ENCODE data around the gene GREM2. TPM values are rescaled to one million over a fixed set of nuclear protein-coding genes. Genes with fewer than 3 reads are reported as not detected.

The GREM2 gene
- total RNA-seq, 1 experiment from 2014 or later = 0.15 TPM

DNA sequence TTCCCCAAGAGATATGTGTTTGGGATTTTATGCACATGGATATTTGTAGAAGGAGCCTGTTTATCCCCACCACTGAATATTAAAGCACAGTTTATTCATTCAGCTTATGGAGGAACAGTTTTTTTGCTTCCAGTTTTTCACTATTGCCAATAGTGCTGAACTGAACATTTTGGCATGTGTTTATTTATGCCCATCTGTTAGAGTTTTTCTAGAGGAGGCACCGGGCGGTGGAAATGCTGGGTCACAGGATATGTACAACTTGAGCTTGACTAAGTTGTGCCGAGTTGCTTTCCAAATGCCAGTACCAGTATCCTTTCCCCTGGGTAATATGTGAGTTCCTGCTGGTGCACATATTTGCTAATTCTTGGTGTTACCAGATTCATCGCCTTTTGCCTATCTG is 111.3 kb downstream of the GREM2 start:
- DNase-seq (ENCODE audit: low read depth) = no peak

DNA sequence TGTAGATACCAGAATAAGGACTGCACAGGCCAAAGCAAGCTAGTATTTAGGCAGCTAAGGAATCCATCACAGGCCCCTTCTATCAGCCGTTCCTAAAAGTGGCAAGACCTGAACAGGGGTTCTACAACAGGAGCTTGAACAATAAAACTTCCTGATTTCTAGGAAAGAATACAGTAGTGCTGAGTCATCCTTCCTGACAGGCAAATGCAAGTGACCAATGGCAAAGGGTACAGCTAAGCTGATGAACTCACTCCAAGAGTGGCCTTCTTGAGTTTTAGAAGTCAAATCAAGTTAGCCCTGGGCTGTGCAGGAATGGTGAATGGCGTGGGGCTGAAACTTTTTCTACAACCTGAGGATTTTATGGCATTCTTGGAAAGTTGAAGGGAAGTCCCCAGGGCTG is 112.9 kb downstream of the GREM2 start:
- peak; percentile 81 for DNase-seq (ENCODE audit: low read depth)

DNA sequence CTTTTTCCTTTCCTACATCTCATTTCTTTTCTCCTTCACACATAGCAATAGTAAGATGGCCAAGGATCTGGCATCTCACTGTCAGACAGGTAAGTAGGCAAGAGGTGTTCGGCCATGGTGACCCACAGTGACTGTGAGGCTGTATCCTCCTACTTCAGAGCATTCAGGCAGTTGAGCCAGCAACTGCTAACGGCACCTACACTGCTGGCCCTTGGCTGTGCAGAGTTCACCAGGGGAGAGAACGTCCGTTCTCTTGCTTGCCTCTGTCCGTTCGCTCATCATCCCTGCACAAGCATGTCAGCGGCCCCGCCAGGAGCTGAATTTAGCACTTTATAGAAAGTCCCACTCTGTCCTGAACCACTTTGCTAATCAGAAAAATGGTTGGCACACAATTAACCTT is 113.6 kb downstream of the GREM2 start:
- DNase-seq (ENCODE audit: low read depth) = no peak

DNA sequence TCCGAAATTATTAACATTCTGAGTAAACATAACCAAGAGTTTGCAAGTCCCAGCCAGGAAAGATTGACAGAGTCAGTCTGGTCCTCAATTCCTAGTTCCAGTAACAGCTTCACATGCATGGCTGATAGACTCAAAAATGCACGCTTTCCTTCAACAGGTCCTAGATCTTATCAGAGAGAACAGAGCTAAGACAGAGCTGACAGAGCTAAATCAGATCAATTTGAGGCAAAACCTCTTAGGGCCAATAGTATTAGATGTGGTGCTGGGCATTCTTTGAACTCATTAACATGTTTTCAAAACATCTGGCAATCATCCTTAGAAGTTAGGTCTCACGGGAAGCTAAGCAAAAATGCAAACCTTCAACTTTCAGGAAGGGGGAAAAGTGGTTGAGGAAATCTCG is 114.0 kb downstream of the GREM2 start:
- DNase-seq (ENCODE audit: low read depth) = no peak

DNA sequence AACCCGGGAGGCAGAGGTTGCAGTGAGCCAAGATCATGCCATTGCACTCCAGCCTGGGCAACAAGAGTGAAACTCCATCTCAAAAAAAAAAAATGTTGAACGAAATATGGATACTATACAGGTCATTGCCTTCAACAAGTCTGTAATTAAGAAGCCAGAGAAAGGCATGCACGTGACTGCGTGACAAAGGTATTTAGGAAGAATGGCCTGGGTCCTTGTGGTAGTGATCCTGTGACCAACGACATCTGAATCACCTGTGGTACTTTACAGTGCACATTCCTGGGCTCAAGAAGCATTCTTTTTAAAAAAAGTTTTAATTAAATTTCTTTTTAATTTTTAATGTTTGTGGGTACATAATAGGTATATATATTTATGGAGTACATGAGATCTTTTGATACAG is 115.0 kb downstream of the GREM2 start:
- DNase-seq (ENCODE audit: low read depth) = peak; percentile 63

DNA sequence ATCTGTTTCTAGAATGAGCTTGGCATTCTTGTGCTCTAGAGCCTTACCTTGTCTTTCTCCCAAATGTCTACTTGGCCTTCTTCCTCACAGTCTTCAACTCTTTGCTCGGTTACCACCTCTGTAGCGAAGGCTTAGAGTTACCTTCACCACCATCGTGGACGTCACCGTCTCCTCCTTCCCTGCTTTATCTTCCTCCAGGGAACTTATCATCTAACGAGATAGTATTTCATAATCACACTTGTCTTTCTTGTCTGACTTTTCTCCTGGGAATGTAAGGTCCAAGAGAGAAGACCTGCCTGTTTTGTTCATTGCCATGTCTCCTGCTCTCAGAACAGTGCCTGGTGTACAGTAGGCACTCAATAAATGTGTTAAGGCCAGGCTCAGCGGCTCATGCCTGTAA is 115.6 kb downstream of the GREM2 start:
- DNase-seq (ENCODE audit: low read depth) = no peak

DNA sequence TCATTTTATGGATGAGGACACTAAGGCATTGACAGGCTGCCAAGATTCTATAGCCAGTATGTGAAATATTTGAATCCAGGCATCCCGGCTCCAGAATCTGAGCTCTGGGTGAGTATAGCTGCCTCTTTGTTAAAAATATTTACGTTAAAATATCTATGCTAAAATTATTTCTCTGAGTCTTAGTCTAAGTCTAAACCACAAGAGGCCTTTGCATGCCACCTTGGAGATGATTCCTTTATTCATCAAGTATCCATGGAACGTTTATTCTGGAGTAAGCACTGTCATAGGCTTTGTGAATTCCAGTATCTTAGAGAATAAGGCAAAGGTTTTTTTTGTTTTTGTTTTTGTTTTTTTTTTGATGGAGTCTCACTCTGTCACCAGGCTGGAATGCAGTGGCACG is 116.4 kb downstream of the GREM2 start:
- no peak for DNase-seq (ENCODE audit: low read depth)

DNA sequence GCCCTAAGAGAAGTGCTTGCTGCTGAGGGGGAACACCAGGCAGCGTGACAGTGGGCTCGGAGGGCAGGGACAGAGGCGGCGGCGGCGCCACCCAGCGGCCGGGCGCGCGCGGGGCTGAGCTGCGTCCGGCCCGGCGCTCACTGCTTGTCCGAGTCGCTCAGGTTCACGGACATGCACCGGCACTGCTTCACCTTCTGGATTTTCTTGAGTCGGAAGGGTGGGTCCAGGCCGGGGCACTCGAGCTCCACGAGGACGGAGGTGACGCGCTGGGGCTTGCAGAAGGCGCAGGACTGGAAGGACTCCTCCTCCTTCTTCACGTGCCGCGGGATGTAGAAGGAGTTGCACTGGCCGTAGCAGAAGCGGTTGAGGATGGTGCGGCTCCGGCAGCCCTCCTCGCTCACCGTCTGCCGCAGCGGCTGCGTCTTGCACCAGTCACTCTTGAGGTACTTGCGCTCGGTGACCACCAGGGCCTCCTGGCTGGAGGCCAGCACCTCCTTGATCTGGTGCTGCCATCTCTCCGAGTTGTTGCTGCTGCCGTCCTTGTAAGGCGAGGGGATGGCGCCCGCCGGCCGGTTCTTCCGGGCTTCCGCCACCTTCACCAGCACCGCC is 119.0 kb downstream of the GREM2 start:
- no peak for DNase-seq (ENCODE audit: low read depth)

DNA sequence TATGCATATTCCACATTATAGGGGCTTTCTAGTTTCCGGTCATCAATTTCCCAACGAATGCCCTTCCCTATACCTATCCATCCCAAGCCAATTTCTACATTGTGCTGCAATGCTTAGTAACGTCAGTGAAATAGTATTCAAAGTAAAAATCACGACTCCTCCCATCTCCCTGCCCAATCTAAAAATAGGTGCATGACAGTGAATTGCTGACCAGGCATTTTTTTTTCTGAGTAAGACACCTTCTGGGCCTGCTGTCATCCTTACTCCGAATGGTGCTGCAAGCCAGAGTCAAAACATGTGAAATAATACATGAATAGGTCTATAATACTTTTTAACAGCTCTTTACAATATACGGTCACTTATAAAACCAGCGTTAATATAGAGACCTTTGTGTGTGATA is 120.2 kb downstream of the GREM2 start:
- DNase-seq (ENCODE audit: low read depth) = no peak

DNA sequence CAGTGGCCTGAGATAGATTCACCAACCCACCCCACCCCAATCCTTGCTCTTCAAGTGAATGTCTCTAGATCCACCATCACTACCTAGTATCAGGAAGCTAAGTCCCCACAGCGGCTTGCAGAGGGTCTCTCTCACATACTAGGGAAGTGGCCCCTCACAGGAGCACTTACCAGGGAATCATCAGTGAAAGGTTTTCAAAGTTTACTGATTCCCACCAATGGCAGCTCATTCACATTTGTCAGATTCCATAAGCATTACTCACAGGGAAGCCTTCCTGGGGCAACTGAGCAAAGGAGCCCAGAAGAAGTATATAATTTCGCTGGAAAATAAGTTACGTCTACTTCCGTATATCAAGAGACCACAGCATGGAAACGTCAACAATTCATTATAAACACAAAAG is 120.8 kb downstream of the GREM2 start:
- DNase-seq (ENCODE audit: low read depth) = peak; percentile 92

DNA sequence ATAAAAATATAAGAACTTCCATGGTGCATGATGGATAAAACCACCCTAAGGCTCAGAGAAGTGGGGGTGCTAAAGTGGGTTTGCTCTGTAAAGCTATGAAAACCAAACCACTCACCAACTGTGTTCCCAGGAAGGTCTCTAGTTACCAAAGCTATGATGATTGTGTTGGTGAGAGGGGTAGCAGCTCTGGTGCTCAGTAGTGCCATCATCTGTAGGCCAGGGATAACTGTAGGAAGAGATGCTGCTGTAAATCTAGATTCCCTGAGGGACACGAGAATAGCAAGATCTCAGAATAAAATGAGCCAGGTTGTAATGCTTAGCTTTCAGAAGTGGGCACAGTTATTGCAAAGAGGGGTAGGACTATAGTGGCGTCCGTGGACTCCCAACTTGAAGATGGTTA is 124.5 kb downstream of the GREM2 start:
- DNase-seq (ENCODE audit: low read depth) = no peak

DNA sequence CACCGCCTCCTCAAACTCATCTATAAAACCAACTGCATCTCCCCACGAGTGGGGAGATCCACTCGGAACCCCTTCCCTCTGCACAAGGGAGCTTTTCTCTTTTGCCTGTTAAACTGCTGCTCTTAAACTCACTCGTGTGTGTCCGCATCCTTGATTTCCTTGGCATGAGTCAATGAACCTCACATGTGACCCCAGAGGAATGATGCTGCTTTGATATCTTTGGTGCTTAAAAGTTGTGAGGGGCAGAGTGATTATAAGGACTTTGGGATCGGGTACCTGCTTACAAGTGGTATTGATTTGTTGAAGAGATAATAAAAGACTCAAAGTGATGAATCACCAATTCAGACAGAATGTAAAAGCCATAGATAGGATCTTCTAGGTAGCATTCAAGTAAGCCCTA is 125.3 kb downstream of the GREM2 start:
- DNase-seq (ENCODE audit: low read depth) = no peak

DNA sequence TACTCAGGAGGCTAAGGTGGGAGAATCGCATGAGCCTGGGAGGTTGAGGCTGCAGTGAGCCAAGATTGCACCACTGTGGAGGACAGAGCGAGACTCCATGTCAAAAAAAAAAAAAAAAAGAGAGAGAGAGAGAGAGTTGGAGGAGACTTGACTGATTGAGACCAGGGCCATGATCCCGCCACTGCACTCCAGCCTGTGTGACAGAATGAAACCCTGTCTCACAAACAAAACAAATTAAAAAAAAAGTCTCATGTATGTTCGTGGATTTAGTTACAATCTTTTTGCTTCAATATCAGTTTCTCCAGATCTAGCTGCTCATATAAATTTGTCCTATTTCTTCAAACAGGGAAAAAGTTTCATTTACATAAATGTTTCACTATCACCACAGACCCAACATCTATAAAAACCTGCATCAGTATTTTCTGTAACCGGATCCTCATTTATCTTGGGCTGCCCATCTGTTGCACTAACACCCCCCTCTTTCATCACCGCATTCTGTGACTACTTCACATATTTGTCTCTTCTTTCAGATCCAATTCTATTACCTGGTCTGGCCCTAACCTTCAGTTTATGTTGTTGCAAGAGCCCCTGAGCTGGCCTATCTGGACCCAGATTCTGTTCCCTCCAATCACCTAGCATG is 127.0 kb downstream of the GREM2 start:
- DNase-seq (ENCODE audit: low read depth) = no peak

DNA sequence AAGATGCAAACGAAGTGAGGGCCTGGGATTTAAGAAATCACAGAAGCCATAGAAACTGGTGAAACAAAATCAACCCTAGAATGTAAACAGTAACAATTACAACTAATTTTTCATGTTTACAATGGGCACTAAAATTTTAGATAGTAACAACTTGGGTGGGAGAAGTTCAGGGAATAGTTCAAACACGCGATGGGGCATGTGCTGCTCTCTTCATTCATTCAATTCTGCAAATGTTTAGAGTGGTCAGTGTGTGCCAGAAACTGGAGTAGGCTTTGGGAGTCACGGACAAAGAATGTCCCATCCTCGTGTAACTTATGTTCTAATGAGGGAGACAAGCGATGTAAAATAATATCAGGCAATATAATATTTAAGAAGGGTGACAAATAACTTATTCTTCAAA is 133.4 kb downstream of the GREM2 start:
- no peak for DNase-seq (ENCODE audit: low read depth)

DNA sequence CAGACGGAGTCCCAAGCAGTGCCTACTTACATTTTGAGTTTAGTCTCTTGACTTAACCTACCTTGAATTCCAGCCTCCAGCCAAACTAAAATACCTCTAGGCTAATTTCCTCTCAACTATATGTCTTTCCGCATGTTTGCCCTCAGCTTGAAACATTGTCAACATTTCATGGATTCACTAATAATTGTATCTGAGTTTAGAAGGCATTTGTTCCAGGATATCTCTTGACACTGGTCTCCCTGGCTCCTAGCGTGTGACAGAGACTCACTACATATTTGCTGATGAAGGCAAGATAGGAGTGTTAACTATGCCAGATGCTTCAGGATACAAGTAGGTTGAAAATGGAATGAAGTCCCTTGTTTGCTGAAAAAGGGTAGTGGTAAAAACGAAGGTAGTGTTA is 136.1 kb downstream of the GREM2 start:
- DNase-seq (ENCODE audit: low read depth) = no peak

DNA sequence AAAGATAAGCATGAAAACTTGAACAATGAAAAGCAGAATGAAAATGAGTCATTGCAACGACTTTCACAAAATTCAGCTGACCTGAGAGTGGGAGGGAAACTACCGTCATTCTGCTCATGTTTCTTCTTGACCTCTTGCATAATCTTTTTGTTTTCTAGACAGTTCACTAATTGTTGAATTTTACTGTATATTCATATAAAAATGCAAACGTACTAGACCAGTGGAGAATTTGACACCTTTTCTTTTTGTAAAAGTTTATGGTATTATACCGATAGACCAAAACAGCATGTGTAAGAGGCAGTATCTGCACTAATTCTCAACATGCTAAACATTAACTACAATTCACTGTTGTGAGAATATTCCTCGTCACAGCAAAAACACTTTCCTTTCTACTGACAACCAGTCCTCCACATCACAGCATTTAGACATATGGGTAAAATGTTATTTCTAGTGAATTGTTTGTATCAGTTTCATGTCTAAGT is 137.8 kb downstream of the GREM2 start:
- DNase-seq (ENCODE audit: low read depth) = peak; percentile 66

DNA sequence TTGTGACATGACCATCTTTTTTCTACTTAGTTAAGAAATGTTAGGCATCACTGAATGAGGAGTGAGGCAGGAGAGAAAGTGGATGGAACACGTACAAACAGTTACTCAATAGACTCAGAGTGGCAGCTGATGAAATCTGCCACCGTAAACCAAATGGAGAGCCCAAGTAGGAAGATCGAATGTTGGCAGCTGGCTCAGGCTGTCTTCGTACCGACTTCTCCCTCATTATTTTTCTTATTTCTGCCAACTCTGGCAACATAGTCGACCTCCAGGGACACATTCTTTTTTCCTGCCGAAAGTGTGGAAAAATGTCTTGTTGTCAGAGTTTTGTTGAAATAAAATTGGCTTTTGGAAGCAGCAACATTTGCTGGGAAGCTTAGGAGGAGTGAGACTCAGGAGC is 143.3 kb downstream of the GREM2 start:
- no peak for DNase-seq (ENCODE audit: low read depth)

DNA sequence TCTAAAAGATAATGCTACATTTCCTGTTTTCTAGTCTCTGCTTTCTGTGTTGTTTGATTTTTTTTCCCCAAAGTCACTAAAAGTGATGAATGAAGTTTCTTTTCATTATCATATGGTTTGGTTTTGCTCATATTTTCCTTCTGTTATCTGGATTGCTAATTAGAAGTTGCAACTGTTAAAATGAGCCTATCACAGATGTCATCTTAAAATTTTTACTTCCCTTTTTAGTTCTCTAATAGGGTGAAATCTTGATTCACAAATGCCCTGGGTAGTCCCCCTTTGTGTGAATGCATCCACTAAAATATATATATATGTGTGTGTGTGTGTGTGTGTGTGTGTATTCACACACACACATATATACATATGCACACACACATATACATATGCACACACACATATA is 144.1 kb downstream of the GREM2 start:
- DNase-seq (ENCODE audit: low read depth) = no peak

DNA sequence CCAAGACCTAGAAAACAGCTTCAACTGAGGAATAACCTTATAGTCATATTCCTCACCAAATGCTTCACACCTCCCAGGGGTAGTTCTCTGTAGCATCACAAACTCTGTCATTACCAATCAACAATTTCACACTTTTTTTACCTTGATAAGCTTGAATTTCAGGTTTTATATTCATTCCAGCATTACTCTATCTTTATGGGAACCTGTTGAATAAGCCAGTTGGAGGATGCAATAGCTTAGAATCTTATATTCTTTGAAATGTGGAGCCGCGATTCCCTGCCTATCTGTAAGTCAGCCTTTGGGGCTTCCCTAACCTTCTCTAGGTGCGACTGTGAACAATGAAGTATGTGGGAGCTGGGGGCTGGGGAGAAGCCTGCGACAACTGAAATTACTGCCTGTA is 145.4 kb downstream of the GREM2 start:
- DNase-seq (ENCODE audit: low read depth) = no peak

DNA sequence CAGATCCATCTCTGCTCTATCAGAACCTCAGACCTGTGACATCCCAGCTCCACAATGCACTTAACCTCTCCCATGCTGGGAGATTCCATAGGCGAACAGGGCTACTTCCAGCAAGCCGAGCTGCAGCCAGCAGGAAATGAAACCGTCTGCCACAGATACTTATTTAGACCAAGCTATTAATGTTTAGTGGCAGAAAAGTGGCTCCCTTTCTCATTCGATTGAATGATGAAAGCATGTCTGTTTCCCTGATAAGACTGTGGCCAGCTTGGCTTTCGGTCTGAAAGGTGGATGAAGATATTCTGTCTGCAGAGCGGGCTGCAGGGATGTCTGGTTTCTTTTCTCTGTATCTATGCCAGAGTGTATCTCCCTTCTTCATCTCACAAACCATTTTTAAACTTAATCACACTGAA is 146.4 kb downstream of the GREM2 start:
- no peak for DNase-seq (ENCODE audit: low read depth)

DNA sequence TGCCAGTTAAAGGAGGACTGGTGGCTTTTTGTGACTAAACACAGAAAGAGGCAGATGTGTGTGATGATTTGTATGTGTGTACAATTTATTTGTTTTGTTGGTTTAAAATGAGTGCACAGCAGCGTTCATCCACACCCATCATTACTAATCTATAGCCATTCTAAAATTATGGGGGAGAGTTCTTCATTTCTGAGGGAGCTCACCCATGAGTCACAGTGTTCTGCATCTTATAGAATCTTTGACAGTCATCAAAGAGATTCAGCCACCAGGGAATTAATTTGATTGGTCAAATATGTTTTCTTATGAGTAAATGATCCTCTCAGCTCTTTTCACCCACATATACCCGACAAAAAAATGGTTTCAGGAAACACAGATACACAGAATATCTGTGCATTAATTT is 147.9 kb downstream of the GREM2 start:
- no peak for DNase-seq (ENCODE audit: low read depth)

DNA sequence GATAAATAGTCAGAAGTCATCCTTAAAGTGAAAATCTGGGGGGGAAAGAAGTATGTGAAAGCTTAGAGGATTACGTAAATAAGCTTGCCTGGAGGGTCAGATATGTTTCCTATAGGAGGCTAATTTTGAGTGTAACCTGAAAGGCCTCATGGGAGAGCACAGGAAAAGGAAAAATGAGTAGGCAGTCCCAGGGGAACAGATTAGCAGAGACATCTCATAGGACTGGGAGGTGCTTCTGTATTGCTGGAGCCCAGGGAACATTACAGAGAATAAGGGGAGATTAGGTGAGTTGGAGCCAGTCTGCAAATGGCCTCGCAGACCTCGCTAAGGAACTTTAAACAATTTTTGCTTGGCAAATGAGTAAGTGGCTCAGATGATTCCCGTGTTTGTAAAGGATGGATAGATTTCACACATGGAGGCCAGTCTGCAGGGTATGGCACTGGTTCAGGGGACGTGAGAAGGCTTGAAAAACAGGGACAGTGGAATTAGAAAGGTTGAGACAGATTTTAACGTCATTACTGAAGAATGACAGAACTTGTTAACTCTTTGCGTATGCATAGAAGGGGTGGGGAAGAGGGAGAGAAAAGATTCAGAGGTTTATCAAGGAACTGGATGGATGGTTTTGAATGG is 149.1 kb downstream of the GREM2 start:
- no peak for DNase-seq (ENCODE audit: low read depth)

DNA sequence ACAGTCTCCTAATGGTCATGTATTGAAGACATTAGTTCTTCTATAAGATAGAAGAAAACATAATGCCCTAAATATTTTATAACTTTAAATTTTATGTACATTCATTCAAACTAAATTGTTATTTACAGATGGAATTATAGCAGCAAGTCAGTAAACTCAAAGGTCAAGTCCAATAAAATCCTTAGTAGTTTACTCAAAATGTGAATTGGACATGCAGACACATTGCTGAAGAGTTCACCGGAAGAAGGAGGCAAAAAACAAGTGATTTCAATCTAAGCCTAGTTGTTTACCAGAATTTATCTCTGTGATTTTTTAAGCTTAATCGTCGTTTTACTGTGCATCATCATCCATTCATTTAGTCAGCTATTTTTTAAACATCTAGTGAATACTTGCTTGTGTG is 149.7 kb downstream of the GREM2 start:
- no peak for DNase-seq (ENCODE audit: low read depth)

DNA sequence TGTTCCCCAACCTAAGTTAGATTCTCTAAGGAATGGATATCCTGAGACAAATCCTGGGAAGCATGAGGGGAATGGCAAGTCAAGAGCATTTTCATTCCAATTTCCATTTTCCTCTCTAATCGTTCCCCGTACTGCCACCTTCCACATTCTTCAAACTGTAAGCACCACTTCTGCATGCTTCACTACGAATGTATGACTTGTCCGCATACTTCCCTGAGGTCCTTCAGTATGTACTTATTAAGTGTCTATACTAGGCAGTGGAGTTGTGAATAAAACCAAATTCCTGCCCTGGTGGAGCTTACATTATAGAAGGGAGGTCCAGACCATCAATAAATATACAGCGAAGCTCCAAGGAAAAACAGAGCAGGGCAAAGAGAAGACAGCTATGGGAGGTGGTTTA is 154.8 kb downstream of the GREM2 start:
- DNase-seq (ENCODE audit: low read depth) = no peak
